ENCODE measurements around the gene HMCES.

DNA sequence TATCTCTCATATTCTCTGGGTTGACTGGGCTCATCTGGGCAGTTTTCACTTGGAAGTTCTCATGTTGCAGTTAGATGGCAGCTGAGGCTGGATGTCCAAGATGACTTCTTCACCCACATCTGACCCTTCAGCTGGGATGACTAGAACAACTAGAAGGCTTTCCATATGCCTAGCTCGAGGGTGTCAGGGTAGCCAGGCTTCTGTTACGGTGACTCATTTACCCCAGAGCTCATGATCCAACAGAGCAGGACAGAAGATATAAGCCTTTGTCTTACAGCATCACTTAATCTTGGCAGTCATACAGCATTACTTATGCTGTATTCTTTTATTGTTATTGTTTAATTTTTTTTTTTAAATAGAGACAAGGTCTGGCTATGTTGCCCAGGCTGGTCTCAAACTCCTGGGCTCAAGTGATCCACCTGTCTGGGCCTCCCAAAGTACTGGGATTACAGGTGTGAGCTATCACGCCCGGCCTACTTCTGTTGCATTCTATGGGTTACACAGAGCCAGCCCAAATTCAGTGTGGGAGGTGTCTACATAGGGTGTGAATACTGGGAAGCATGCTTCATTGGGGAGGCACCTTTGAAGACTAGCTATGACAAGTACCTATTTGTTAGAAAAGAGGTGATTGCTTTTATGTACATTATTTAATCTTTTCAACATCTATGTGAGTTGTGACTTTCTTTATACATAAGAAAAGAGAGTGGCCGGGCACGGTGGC lies 10.7 kb downstream of the HMCES start:
- TF ChIP-seq, protein P1, sequence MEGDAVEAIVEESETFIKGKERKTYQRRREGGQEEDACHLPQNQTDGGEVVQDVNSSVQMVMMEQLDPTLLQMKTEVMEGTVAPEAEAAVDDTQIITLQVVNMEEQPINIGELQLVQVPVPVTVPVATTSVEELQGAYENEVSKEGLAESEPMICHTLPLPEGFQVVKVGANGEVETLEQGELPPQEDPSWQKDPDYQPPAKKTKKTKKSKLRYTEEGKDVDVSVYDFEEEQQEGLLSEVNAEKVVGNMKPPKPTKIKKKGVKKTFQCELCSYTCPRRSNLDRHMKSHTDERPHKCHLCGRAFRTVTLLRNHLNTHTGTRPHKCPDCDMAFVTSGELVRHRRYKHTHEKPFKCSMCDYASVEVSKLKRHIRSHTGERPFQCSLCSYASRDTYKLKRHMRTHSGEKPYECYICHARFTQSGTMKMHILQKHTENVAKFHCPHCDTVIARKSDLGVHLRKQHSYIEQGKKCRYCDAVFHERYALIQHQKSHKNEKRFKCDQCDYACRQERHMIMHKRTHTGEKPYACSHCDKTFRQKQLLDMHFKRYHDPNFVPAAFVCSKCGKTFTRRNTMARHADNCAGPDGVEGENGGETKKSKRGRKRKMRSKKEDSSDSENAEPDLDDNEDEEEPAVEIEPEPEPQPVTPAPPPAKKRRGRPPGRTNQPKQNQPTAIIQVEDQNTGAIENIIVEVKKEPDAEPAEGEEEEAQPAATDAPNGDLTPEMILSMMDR (IDR thresholded peaks at IDR 0.05; ENCODE audit: low read depth, low read length), result no peak
- TF ChIP-seq EZH2phosphoT487 (IDR thresholded peaks at IDR 0.05; ENCODE audit: low read depth), result no peak
